Osteoblast (primary cell): ENCODE results near the gene ABCC1. TPM values are rescaled to one million over a fixed set of nuclear protein-coding genes. Genes with fewer than 3 reads are reported as not detected.

ENCODE experiments used
- DNase-seq: peaks from one replicate; pipeline ENCODE4 v3.0.0; 2011; ENCODE audit warnings: low spot score, mixed read lengths; ENCODE audit not compliant: insufficient read length; ENCODE audit errors: missing footprints
- H2AFZ ChIP-seq: 2 replicates; pipeline ENCODE4 v1.6.0; 2011; ENCODE audit warnings: mild to moderate bottlenecking, low read length
- H3K27ac ChIP-seq: 2 replicates; pipeline ENCODE4 v1.5.1; 2011; ENCODE audit warnings: mild to moderate bottlenecking, low read depth, low read length, moderate library complexity
- H3K27me3 ChIP-seq: 2 replicates; pipeline ENCODE4 v1.6.0; 2012; ENCODE audit warnings: mild to moderate bottlenecking, control low read depth, inconsistent platforms, low read length, moderate library complexity; ENCODE audit not compliant: insufficient read depth
- H3K36me3 ChIP-seq: 2 replicates; pipeline ENCODE4 v1.5.1; 2011; ENCODE audit warnings: mild to moderate bottlenecking, low read length, control low read depth, moderate library complexity; ENCODE audit not compliant: insufficient read depth
- H3K4me1 ChIP-seq: 2 replicates; pipeline ENCODE4 v1.5.1; 2011; ENCODE audit warnings: mild to moderate bottlenecking, low read length, control low read depth, moderate library complexity; ENCODE audit not compliant: insufficient read depth
- H3K4me2 ChIP-seq: 2 replicates; pipeline ENCODE4 v1.6.0; 2011; ENCODE audit warnings: mild to moderate bottlenecking, low read length; ENCODE audit not compliant: insufficient read depth
- H3K4me3 ChIP-seq: fragments of 200-600 bp; sonication (generic); 3 replicates; pipeline ENCODE4 v1.5.1; 2012; ENCODE audit warnings: mild to moderate bottlenecking, low read length, inconsistent platforms; ENCODE audit not compliant: insufficient read depth
- H3K79me2 ChIP-seq: 2 replicates; pipeline ENCODE4 v1.6.0; 2012; ENCODE audit warnings: mild to moderate bottlenecking, low read length, control low read depth, inconsistent platforms; ENCODE audit not compliant: insufficient read depth
- H3K9me3 ChIP-seq: 2 replicates; pipeline ENCODE4 v1.5.1; 2011; ENCODE audit warnings: low read depth, low read length, control low read depth
- H4K20me1 ChIP-seq: 2 replicates; pipeline ENCODE4 v1.6.0; 2012; ENCODE audit warnings: mild to moderate bottlenecking, low read length, control low read depth; ENCODE audit not compliant: insufficient read depth
- CTCF ChIP-seq: IDR thresholded peaks from 2 replicates; pipeline ENCODE4 v1.5.1; 2011; ENCODE audit warnings: mild to moderate bottlenecking, low read depth, low read length, moderate library complexity; ENCODE audit errors: extremely low read depth
- total RNA-seq: library from RNA; depleted of rRNA; stranded (reverse); fragments of >200 nt; gene quantifications from 2 replicates; pipeline ENCODE4 v1.2.3, GENCODE V29; 2012

The ABCC1 gene
- total RNA-seq, 1 donor: 33.7 TPM

GRCh38 chr16:16182918-16183317 is 233.5 kb downstream of the ABCC1 start:
- Histone ChIP-seq H3K27me3 (peaks cover 6% of the 10 kb centered on the region), H3K4me1 (no peaks in the 10 kb centered on the region), H3K79me2 (no peaks in the 10 kb centered on the region), H3K4me2 (no peak overlapping the region), H2AFZ (no peak overlapping the region), H4K20me1 (no peaks in the 10 kb centered on the region), H3K9me3 (no peaks in the 10 kb centered on the region), H3K36me3 (no peaks in the 10 kb centered on the region), H3K4me3 (no peak overlapping the region), H3K27ac (no peak overlapping the region)
- no peak for TF ChIP-seq CTCF
- DNase-seq: no peak

GRCh38 chr16:16183562-16183961 is 234.1 kb downstream of the ABCC1 start:
- H3K9me3 ChIP-seq: no peaks in the 10 kb centered on the region
- no peak for DNase-seq
- no peak overlapping the region for H3K4me2 ChIP-seq
- H3K4me1 ChIP-seq: no peaks in the 10 kb centered on the region
- TF ChIP-seq CTCF: peak; percentile 16
- H2AFZ ChIP-seq: no peak overlapping the region
- no peak overlapping the region for H3K27ac ChIP-seq
- H3K79me2 ChIP-seq: no peaks in the 10 kb centered on the region
- no peak overlapping the region for H3K4me3 ChIP-seq
- no peaks in the 10 kb centered on the region for H4K20me1 ChIP-seq
- H3K27me3 ChIP-seq: peaks cover 6% of the 10 kb centered on the region
- H3K36me3 ChIP-seq: no peaks in the 10 kb centered on the region

- H4K20me1 ChIP-seq: no peaks in the 10 kb centered on the region
Measured at GRCh38 chr16:16184594-16184993, 235.2 kb downstream of the ABCC1 start.

GRCh38 chr16:16185095-16185494 is 235.7 kb downstream of the ABCC1 start:
- H3K9me3 ChIP-seq: no peaks in the 10 kb centered on the region
- TF ChIP-seq CTCF: no peak
- no peak overlapping the region for H3K4me3 ChIP-seq
- no peak overlapping the region for H3K27ac ChIP-seq
- no peak overlapping the region for H2AFZ ChIP-seq
- no peaks in the 10 kb centered on the region for H4K20me1 ChIP-seq
- H3K27me3 ChIP-seq: peaks cover 6% of the 10 kb centered on the region
- H3K4me2 ChIP-seq: no peak overlapping the region
- H3K79me2 ChIP-seq: no peaks in the 10 kb centered on the region
- DNase-seq: no peak
- no peaks in the 10 kb centered on the region for H3K36me3 ChIP-seq
- H3K4me1 ChIP-seq: no peaks in the 10 kb centered on the region

More at GRCh38 chr16:16184594-16184993, 235.2 kb downstream of the ABCC1 start:
- H3K27me3 ChIP-seq: peaks cover 6% of the 10 kb centered on the region
- H3K79me2 ChIP-seq: no peaks in the 10 kb centered on the region
- no peak overlapping the region for H3K4me2 ChIP-seq
- no peak overlapping the region for H2AFZ ChIP-seq
- no peak overlapping the region for H3K4me3 ChIP-seq
- no peaks in the 10 kb centered on the region for H3K9me3 ChIP-seq
- DNase-seq: no peak
- no peaks in the 10 kb centered on the region for H3K36me3 ChIP-seq
- TF ChIP-seq CTCF: no peak
- H3K27ac ChIP-seq: no peak overlapping the region
- no peaks in the 10 kb centered on the region for H3K4me1 ChIP-seq
